Mesendoderm (in vitro differentiated cells): Measurements from ENCODE around the gene DHX9.

Source experiments
- DNase-seq: peaks from one replicate; pipeline ENCODE4 v3.0.0; 2013
- H2AK5ac ChIP-seq: 2 replicates; pipeline ENCODE4 v1.6.1; 2013; ENCODE audit warnings: low read length, inconsistent platforms
- H2BK120ac ChIP-seq: 2 replicates; pipeline ENCODE4 v1.6.1; 2013; ENCODE audit warnings: low read depth, mild to moderate bottlenecking, low read length, moderate library complexity, mixed read lengths
- H2BK15ac ChIP-seq: replicated peaks from 2 replicates; pipeline ENCODE4 v1.6.1; 2013; ENCODE audit warnings: low read depth, mild to moderate bottlenecking, moderate library complexity
- H2BK5ac ChIP-seq: 2 replicates; pipeline ENCODE4 v1.6.1; 2013; ENCODE audit warnings: low read length, inconsistent platforms
- H3K18ac ChIP-seq: 2 replicates; pipeline ENCODE4 v1.6.1; 2013; ENCODE audit warnings: mild to moderate bottlenecking, low read length, mixed read lengths
- H3K23ac ChIP-seq: one replicate; pipeline ENCODE4 v1.6.1; 2013; ENCODE audit warnings: low read length
- H3K27ac ChIP-seq: 2 replicates; pipeline ENCODE4 v1.5.1; 2013; ENCODE audit warnings: low read depth, mild to moderate bottlenecking, inconsistent platforms, low read length, moderate library complexity
- H3K27me3 ChIP-seq: 2 replicates; pipeline ENCODE4 v1.6.1; 2013; ENCODE audit warnings: low read length, control low read depth, mild to moderate bottlenecking, inconsistent platforms; ENCODE audit not compliant: insufficient read depth, poor library complexity
- H3K36me3 ChIP-seq: 2 replicates; pipeline ENCODE4 v1.6.1; 2013; ENCODE audit warnings: low read length, inconsistent platforms; ENCODE audit not compliant: control insufficient read depth, insufficient read depth
- H3K4ac ChIP-seq: one replicate; pipeline ENCODE4 v1.6.1; 2013; ENCODE audit warnings: low read depth, mild to moderate bottlenecking, low read length, moderate library complexity
- H3K4me1 ChIP-seq: 2 replicates; pipeline ENCODE4 v1.6.1; 2013; ENCODE audit warnings: low read depth, low read length, inconsistent platforms; ENCODE audit not compliant: control insufficient read depth
- H3K4me2 ChIP-seq: 2 replicates; pipeline ENCODE4 v1.6.1; 2013; ENCODE audit warnings: low read length
- H3K4me3 ChIP-seq: 2 replicates; pipeline ENCODE4 v1.5.1; 2013; ENCODE audit warnings: mild to moderate bottlenecking, low read length
- H3K56ac ChIP-seq: one replicate; pipeline ENCODE4 v1.6.1; 2013; ENCODE audit warnings: low read length
- H3K79me1 ChIP-seq: 2 replicates; pipeline ENCODE4 v1.6.1; 2013; ENCODE audit warnings: low read length, inconsistent platforms
- H3K79me2 ChIP-seq: 2 replicates; pipeline ENCODE4 v1.6.1; 2013; ENCODE audit warnings: mild to moderate bottlenecking, low read length; ENCODE audit not compliant: control insufficient read depth, insufficient read depth
- H3K9ac ChIP-seq: 2 replicates; pipeline ENCODE4 v1.6.1; 2013; ENCODE audit warnings: low read length, inconsistent platforms
- H4K5ac ChIP-seq: one replicate; pipeline ENCODE4 v1.6.1; 2013; ENCODE audit warnings: low read length
- H4K8ac ChIP-seq: one replicate; pipeline ENCODE4 v1.6.1; 2013; ENCODE audit warnings: low read depth, mild to moderate bottlenecking, control low read depth, low read length, moderate library complexity
- WGBS: extraction: QIAGEN DNeasy Blood & Tissue Kit; methylation state at CpG from one replicate; pipeline ENCODE4 v1.1.7; 2013; ENCODE audit warnings: low lambda C conversion rate, missing lambda C conversion rate; ENCODE audit not compliant: insufficient coverage; ENCODE audit errors: extremely low coverage; 5-methylcytosine and 5-hydroxymethylcytosine counted together

Gene DHX9

GRCh38 chr1:182884872-182885271 lies 45.7 kb downstream of the DHX9 start:
- Histone ChIP-seq H2BK15ac (no peak overlapping the region), H2BK120ac (no peak overlapping the region), H3K27ac (no peak overlapping the region), H3K79me1 (peaks cover 2% of the 10 kb centered on the region), H3K9ac (no peak overlapping the region), H2BK5ac (no peak overlapping the region), H3K18ac (no peak overlapping the region), H3K4me3 (no peak overlapping the region), H4K8ac (no peak overlapping the region), H3K23ac (no peak overlapping the region), H3K4me1 (no peaks in the 10 kb centered on the region), H3K79me2 (no peaks in the 10 kb centered on the region), H2AK5ac (no peak overlapping the region), H4K5ac (no peak overlapping the region), H3K4me2 (no peak overlapping the region), H3K56ac (no peak overlapping the region), H3K27me3 (no peaks in the 10 kb centered on the region), H3K36me3 (peaks cover 27% of the 10 kb centered on the region), H3K4ac (no peak overlapping the region)
- no peak for DNase-seq

DNA sequence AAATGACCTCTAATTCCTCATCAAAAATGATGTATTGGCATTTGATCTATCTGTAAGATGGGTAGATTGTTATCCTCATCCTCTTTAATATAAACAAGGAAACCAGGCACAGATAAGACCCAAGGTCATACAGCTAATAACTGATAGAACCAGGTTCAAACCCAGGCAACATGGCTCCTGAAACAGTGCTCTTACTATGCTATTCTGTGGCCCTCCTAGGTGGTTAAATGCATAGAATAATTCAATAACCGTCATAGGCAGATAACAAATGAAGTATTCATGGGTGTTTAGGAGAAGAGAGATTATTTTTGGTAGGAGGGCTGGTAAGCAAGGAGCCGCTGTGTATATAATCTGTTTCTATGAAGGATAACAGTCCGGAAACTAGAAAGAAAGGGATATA lies 46.4 kb downstream of the DHX9 start:
- no peak overlapping the region for H3K27ac ChIP-seq
- no peak overlapping the region for H3K23ac ChIP-seq
- no peak overlapping the region for H3K18ac ChIP-seq
- H3K79me1 ChIP-seq = peaks cover 2% of the 10 kb centered on the region
- no peak overlapping the region for H3K4me3 ChIP-seq
- peaks cover 26% of the 10 kb centered on the region for H3K36me3 ChIP-seq
- no peak overlapping the region for H2BK15ac ChIP-seq
- H3K4me2 ChIP-seq = no peak overlapping the region
- H4K5ac ChIP-seq = no peak overlapping the region
- H3K4me1 ChIP-seq = no peaks in the 10 kb centered on the region
- H3K79me2 ChIP-seq = no peaks in the 10 kb centered on the region
- no peak overlapping the region for H3K56ac ChIP-seq
- H2AK5ac ChIP-seq = no peak overlapping the region
- no peaks in the 10 kb centered on the region for H3K27me3 ChIP-seq
- WGBS = no CpG with 5 or more reads among the region's 3 CpGs
- DNase-seq = no peak
- no peak overlapping the region for H2BK120ac ChIP-seq
- no peak overlapping the region for H3K9ac ChIP-seq
- H3K4ac ChIP-seq = no peak overlapping the region
- no peak overlapping the region for H4K8ac ChIP-seq
- no peak overlapping the region for H2BK5ac ChIP-seq

DNA sequence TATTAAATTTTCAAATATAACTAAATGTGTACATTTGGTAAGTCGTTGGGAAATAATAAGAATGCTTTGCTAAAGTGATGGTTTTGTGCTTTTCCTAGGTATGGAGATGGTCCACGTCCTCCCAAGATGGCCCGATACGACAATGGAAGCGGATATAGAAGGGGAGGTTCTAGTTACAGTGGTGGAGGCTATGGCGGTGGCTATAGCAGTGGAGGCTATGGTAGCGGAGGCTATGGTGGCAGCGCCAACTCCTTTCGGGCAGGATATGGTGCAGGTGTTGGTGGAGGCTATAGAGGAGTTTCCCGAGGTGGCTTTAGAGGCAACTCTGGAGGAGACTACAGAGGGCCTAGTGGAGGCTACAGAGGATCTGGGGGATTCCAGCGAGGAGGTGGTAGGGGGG lies 47.8 kb downstream of the DHX9 start:
- no peak overlapping the region for H3K9ac ChIP-seq
- H3K23ac ChIP-seq = no peak overlapping the region
- no peak overlapping the region for H2AK5ac ChIP-seq
- no peak overlapping the region for H2BK5ac ChIP-seq
- H3K56ac ChIP-seq = no peak overlapping the region
- H4K8ac ChIP-seq = no peak overlapping the region
- no peak overlapping the region for H3K4me2 ChIP-seq
- H3K4ac ChIP-seq = no peak overlapping the region
- peaks cover 21% of the 10 kb centered on the region for H3K36me3 ChIP-seq
- peaks cover 2% of the 10 kb centered on the region for H3K79me1 ChIP-seq
- H2BK15ac ChIP-seq = no peak overlapping the region
- H3K18ac ChIP-seq = no peak overlapping the region
- WGBS = no CpG with 5 or more reads among the region's 11 CpGs
- no peaks in the 10 kb centered on the region for H3K4me1 ChIP-seq
- H4K5ac ChIP-seq = no peak overlapping the region
- H3K79me2 ChIP-seq = no peaks in the 10 kb centered on the region
- no peaks in the 10 kb centered on the region for H3K27me3 ChIP-seq
- no peak overlapping the region for H3K4me3 ChIP-seq
- no peak for DNase-seq
- H3K27ac ChIP-seq = no peak overlapping the region
- H2BK120ac ChIP-seq = no peak overlapping the region

GRCh38 chr1:182888736-182889531 lies 49.8 kb downstream of the DHX9 start:
- Histone ChIP-seq H3K27me3 (no peaks in the 10 kb centered on the region), H2BK120ac (no peak overlapping the region), H3K4me2 (no peak overlapping the region), H3K18ac (no peak overlapping the region), H3K79me2 (no peaks in the 10 kb centered on the region), H3K56ac (no peak overlapping the region), H2BK15ac (no peak overlapping the region), H4K5ac (no peak overlapping the region), H3K23ac (no peak overlapping the region), H4K8ac (no peak overlapping the region), H2AK5ac (no peak overlapping the region), H3K4me3 (no peak overlapping the region), H3K27ac (no peak overlapping the region), H3K4ac (no peak overlapping the region), H3K36me3 (peaks cover 15% of the 10 kb centered on the region), H3K9ac (no peak overlapping the region), H2BK5ac (no peak overlapping the region), H3K79me1 (peaks cover 2% of the 10 kb centered on the region), H3K4me1 (no peaks in the 10 kb centered on the region)
- DNase-seq = no peak
- WGBS = no CpG with 5 or more reads among the region's 7 CpGs

DNA sequence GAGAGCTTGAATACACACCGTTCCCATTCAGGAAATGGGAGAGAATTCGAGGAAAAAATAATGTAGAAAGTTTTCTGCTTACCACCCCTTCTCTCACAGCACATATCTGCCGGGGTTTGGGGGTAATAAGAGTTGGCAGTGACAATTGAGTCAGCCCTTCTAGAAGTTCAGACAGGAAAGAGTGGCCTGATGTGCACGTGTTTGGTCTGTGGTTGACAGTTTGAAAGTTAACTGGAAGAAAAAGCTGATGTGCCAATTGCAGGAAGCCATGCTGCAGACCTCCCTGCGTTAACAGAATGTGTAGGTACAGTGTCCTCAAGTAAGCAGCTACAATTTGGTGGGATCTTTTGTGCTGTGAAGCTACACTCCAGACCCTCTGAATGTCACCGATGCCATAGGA lies 50.9 kb downstream of the DHX9 start:
- no peak overlapping the region for H2BK15ac ChIP-seq
- no peak overlapping the region for H3K4me3 ChIP-seq
- peaks cover 10% of the 10 kb centered on the region for H3K36me3 ChIP-seq
- no peak overlapping the region for H3K9ac ChIP-seq
- H3K23ac ChIP-seq = no peak overlapping the region
- H2BK5ac ChIP-seq = no peak overlapping the region
- H3K18ac ChIP-seq = no peak overlapping the region
- H3K27ac ChIP-seq = no peak overlapping the region
- H2BK120ac ChIP-seq = no peak overlapping the region
- no peaks in the 10 kb centered on the region for H3K27me3 ChIP-seq
- H2AK5ac ChIP-seq = no peak overlapping the region
- no peaks in the 10 kb centered on the region for H3K4me1 ChIP-seq
- no peaks in the 10 kb centered on the region for H3K79me1 ChIP-seq
- H4K8ac ChIP-seq = no peak overlapping the region
- no peak overlapping the region for H4K5ac ChIP-seq
- no peak for DNase-seq
- H3K56ac ChIP-seq = no peak overlapping the region
- H3K4ac ChIP-seq = no peak overlapping the region
- no CpG with 5 or more reads among the region's 6 CpGs for WGBS
- H3K79me2 ChIP-seq = no peaks in the 10 kb centered on the region
- no peak overlapping the region for H3K4me2 ChIP-seq
